Measurements from ENCODE around the gene SEC23A. TPM values are rescaled to one million over a fixed set of nuclear protein-coding genes. Genes with fewer than 3 reads are reported as not detected.

SEC23A gene
- total and polyA plus RNA-seq, 2 of the 8 experiments (the other 6 are each of a cell fraction or from before 2014, with no cell fraction given): 30.9 to 58.2 TPM

GRCh38 chr14:39085933-39086332 lies 17.1 kb downstream of the SEC23A start:
- Histone ChIP-seq H2BK120ac (replicated peaks; ENCODE audit: low read depth, low read length) (no peak overlapping the region), H3K79me1 (ENCODE audit: low read depth, low read length) (no peaks in the 10 kb centered on the region), H2AK5ac (ENCODE audit: low read depth, low read length) (no peak overlapping the region), H4K5ac (ENCODE audit: insufficient read length, low read depth, low read length) (no peak overlapping the region), H3K23me2 (ENCODE audit: low read depth, low read length) (no peaks in the 10 kb centered on the region; the same call in 1 of the 2 replicates), H4K91ac (replicated peaks; ENCODE audit: insufficient read length, low read length) (no peak overlapping the region), H3K4ac (replicated peaks; ENCODE audit: insufficient read length, low read depth, low read length) (no peak overlapping the region), H3K14ac (ENCODE audit: insufficient read length) (no peak overlapping the region), H2AFZ (ENCODE audit: low read length) (no peak overlapping the region), H3K9me3 (ENCODE audit: insufficient read depth in 2 of 2, low read depth in 1 of 2, low read length in 1 of 2) (no peaks in the 10 kb centered on the region), H3K4me3 (ENCODE audit: extremely low read depth in 1 of 4, insufficient read depth in 2 of 4, low read depth in 3 of 4, low read length in 4 of 4) (no peak overlapping the region), H4K8ac (ENCODE audit: extremely low read depth, insufficient read depth, low read length) (no peak overlapping the region), H3K79me2 (ENCODE audit: control insufficient read depth in 1 of 2, insufficient read depth in 2 of 2, low read length in 2 of 2) (no peaks in the 10 kb centered on the region), H3K23ac (ENCODE audit: insufficient read length) (no peak overlapping the region), H4K20me1 (replicated peaks in 1 of 2; ENCODE audit: control insufficient read depth in 1 of 2, insufficient read depth in 2 of 2, low read length in 2 of 2) (no peaks in the 10 kb centered on the region), H3K36me3 (ENCODE audit: control insufficient read depth in 2 of 4, insufficient read depth in 4 of 4, low read length in 3 of 4) (peaks cover 11 to 53% (median 32%) of the 10 kb centered on the region in 4 experiments), H2BK12ac (ENCODE audit: low read depth, low read length) (no peak overlapping the region), H3K4me1 (replicated peaks in 1 of 4; ENCODE audit: control insufficient read depth in 3 of 4, insufficient read depth in 4 of 4, low read length in 3 of 4) (no peaks in the 10 kb centered on the region), H3K27ac (ENCODE audit: low read depth, low read length) (no peak overlapping the region), H2BK15ac (ENCODE audit: low read length) (no peak overlapping the region), H3K27me3 (replicated peaks in 1 of 4; ENCODE audit: control insufficient read depth in 3 of 4, extremely low read depth in 1 of 4, insufficient read depth in 3 of 4, low read length in 3 of 4) (no peaks in the 10 kb centered on the region), H3K9ac (replicated peaks in 1 of 4; ENCODE audit: extremely low read depth in 1 of 4, low read depth in 3 of 4, low read length in 3 of 4) (no peak overlapping the region), H3K56ac (replicated peaks; ENCODE audit: insufficient read length, low read depth, low read length) (no peak overlapping the region), H3K18ac (ENCODE audit: extremely low read depth, low read length) (no peak overlapping the region), H2BK20ac (ENCODE audit: low read length) (no peak overlapping the region), H2BK5ac (ENCODE audit: low read depth, low read length) (no peak overlapping the region), H3K4me2 (ENCODE audit: insufficient read depth in 1 of 2, low read depth in 2 of 2, low read length in 2 of 2) (no peak overlapping the region)
- WGBS, 2 experiments (ENCODE audit: extremely low coverage in 1 of 2, insufficient coverage in 1 of 2, insufficient read length in 1 of 2, insufficient replicate concordance in 2 of 2, low coverage in 1 of 2, low lambda C conversion rate in 2 of 2, missing lambda C conversion rate in 1 of 2): 98% methylated on average over 7 of the region's 7 CpGs; no CpG with 5 or more reads in 1 of the 2 experiments
- ChIA-PET CTCF (ENCODE audit: partially characterized antibody) (interaction anchor here (1.4 kb wide), 1 partner anchor 12 kb away, joined by 3 read pairs; no protein-coding TSS in a partner anchor), POLR2A (ENCODE audit: partially characterized antibody) (interaction anchor here (1.0 to 2.4 kb wide), 2 partner anchors 12 to 15 kb away, joined by 4 to 7 read pairs; no protein-coding TSS in a partner anchor)
- DNase-seq (ENCODE audit: low read depth in 1 of 2, low spot score in 2 of 2) (no peak), FAIRE-seq (peak; percentile 52)
- no peak for TF ChIP-seq CHD1 (IDR thresholded peaks at IDR 0.05; ENCODE audit: low read depth, low read length)
- TF ChIP-seq SRF (IDR thresholded peaks at IDR 0.05; ENCODE audit: low read depth, low read length): no peak
- TF ChIP-seq KDM1A (IDR thresholded peaks at IDR 0.05; ENCODE audit: borderline replicate concordance, low read length): no peak
- TF ChIP-seq CBX8 (IDR thresholded peaks at IDR 0.05; ENCODE audit: borderline replicate concordance, low read depth, low read length): no peak
- TF ChIP-seq NANOG (IDR thresholded peaks at IDR 0.05; ENCODE audit: insufficient read depth, low read depth, low read length, poor library complexity, severe bottlenecking): no peak
- no peak for TF ChIP-seq RFX5 (IDR thresholded peaks at IDR 0.05; ENCODE audit: borderline replicate concordance, low read depth, low read length)
- no peak for TF ChIP-seq USF2 (IDR thresholded peaks at IDR 0.05; ENCODE audit: low read length)
- TF ChIP-seq BACH1 (IDR thresholded peaks at IDR 0.05; ENCODE audit: low read length): no peak
- TF ChIP-seq POLR2AphosphoS5 (IDR thresholded peaks at IDR 0.05; ENCODE audit: low read depth, low read length): no peak
- TF ChIP-seq E2F6 (IDR thresholded peaks at IDR 0.05): no peak

Measured in H1 (cell line).